SU-DHL-6 (cell line): ENCODE data around the gene CACUL1.

Experiments
- H2AFZ ChIP-seq: fragments of 200-600 bp; sonication (generic); 2 replicates; pipeline ENCODE4 v1.6.1; 2014; ENCODE audit warnings: low read depth, mild to moderate bottlenecking, moderate library complexity, mixed read lengths, antibody characterized with exemption, low read length; ENCODE audit not compliant: severe bottlenecking
- H3F3A ChIP-seq: fragments of 200-600 bp; shearing (Covaris generic); 2 replicates; pipeline ENCODE4 v1.6.0; 2016; ENCODE audit warnings: antibody characterized with exemption, mild to moderate bottlenecking; ENCODE audit not compliant: insufficient read depth
- H3K27ac ChIP-seq: fragments of 200-600 bp; sonication (generic); 2 replicates; pipeline ENCODE4 v1.5.1; 2016; ENCODE audit warnings: low read depth, mild to moderate bottlenecking, low read length, moderate library complexity, mixed read lengths
- H3K27me3 ChIP-seq: fragments of 200-600 bp; sonication (generic), shearing (Covaris generic); 2 replicates; pipeline ENCODE4 v1.6.0; 2014; ENCODE audit warnings: mild to moderate bottlenecking, low read length
- H3K36me3 ChIP-seq: fragments of 200-600 bp; sonication (generic); 2 replicates; pipeline ENCODE4 v1.6.1; 2014; ENCODE audit warnings: mild to moderate bottlenecking, low read length, mixed read lengths
- H3K4me2 ChIP-seq: fragments of 300-600, 200-600 bp; shearing (Covaris generic), sonication (generic); 2 replicates; pipeline ENCODE4 v1.6.0; 2014; ENCODE audit warnings: low read length, low read depth, mild to moderate bottlenecking; ENCODE audit not compliant: poor library complexity, severe bottlenecking
- H3K4me3 ChIP-seq: fragments of 200-600 bp; sonication (generic); 2 replicates; pipeline ENCODE4 v1.5.1; 2014; ENCODE audit warnings: antibody characterized with exemption, low read length, mild to moderate bottlenecking, mixed read lengths; ENCODE audit not compliant: insufficient read depth, poor library complexity, severe bottlenecking
- H3K79me2 ChIP-seq: fragments of 200-600 bp; sonication (generic); 2 replicates; pipeline ENCODE4 v1.6.1; 2014; ENCODE audit warnings: mild to moderate bottlenecking, low read length, moderate library complexity; ENCODE audit not compliant: insufficient read depth
- H3K9ac ChIP-seq: fragments of 200-600 bp; sonication (generic); 2 replicates; pipeline ENCODE4 v1.7.0; 2014; ENCODE audit warnings: mild to moderate bottlenecking, low read length
- H3K9me2 ChIP-seq: fragments of 200-600 bp; sonication (generic); replicated peaks from 2 replicates; pipeline ENCODE4 v1.6.1; 2014; ENCODE audit warnings: low read length; ENCODE audit not compliant: insufficient read depth
- H3K9me3 ChIP-seq: fragments of 200-600 bp; sonication (generic); 2 replicates; pipeline ENCODE4 v1.6.1; 2014; ENCODE audit warnings: low read length, mixed read lengths; ENCODE audit not compliant: insufficient read depth
- H4K20me1 ChIP-seq: fragments of 200-600 bp; sonication (generic); 2 replicates; pipeline ENCODE4 v1.6.1; 2014; ENCODE audit warnings: low read depth, mild to moderate bottlenecking, antibody characterized with exemption, low read length, moderate library complexity, mixed read lengths
- EZH2phosphoT487 ChIP-seq: fragments of 200-600 bp; sonication (generic), shearing (Covaris generic); conservative IDR thresholded peaks from 2 replicates; pipeline ENCODE4 v1.6.1; 2018; ENCODE audit warnings: mild to moderate bottlenecking, antibody characterized with exemption, low read length, moderate library complexity, mixed read lengths
- TF ChIP-seq, protein P1 (sequence below): fragments of 200-600 bp; sonication (generic); IDR thresholded peaks from one replicate; pipeline ENCODE4 v1.5.1; 2017; ENCODE audit warnings: antibody characterized with exemption, mild to moderate bottlenecking, low read length, moderate library complexity; ENCODE audit not compliant: insufficient read depth, poor library complexity, severe bottlenecking

Gene CACUL1

DNA sequence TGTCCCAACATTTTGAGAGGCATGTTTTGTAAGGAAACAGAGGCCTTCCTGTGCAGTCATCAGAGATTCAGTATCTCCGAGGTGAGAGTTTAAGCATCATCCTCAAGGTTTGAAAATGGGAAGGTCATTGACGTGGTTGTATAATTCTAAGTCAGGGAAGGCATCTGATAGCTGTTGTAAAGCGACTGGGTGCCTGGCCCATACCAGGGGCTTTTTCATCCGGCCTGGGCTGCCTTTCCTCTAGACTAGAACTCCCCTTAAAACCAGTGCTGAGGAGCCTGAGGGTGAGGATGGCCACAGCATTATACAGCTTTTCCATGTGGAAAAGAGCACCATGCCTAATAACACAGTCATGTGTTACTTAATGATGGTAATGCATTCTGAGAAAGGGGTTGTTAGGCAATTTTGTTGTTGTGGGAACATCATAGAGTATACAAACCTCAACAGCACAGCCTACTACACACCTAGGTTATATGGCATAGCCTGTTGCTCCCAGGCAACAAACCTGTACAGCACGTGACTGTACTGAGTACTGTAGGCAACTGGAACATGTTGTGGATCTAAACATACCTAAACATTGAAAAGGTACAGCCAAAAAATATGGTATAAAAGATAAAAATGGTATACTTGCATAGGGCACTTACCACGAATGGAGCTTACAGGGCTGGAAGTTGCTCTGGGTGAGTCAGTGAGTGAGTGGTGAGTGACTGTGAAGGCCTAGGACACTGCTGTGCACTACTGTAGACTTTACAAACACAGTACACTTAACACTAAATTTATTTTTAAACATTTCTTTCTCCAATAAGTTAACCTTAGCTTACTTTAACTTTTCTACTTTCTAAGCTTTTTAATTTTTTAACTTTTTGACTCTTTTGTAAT lies 13.5 kb upstream of the CACUL1 start:
- H3F3A ChIP-seq = no peaks in the 10 kb centered on the region
- H3K9me3 ChIP-seq = no peaks in the 10 kb centered on the region
- no peak overlapping the region for H2AFZ ChIP-seq
- no peak overlapping the region for H3K4me2 ChIP-seq
- no peak overlapping the region for H3K9ac ChIP-seq
- no peaks in the 10 kb centered on the region for H3K36me3 ChIP-seq
- no peaks in the 10 kb centered on the region for H4K20me1 ChIP-seq
- no peak overlapping the region for H3K27ac ChIP-seq
- no peaks in the 10 kb centered on the region for H3K79me2 ChIP-seq
- H3K9me2 ChIP-seq = no peaks in the 10 kb centered on the region
- H3K27me3 ChIP-seq = no peaks in the 10 kb centered on the region
- no peak overlapping the region for H3K4me3 ChIP-seq
- TF ChIP-seq EZH2phosphoT487 = no peak
- TF ChIP-seq, protein P1, sequence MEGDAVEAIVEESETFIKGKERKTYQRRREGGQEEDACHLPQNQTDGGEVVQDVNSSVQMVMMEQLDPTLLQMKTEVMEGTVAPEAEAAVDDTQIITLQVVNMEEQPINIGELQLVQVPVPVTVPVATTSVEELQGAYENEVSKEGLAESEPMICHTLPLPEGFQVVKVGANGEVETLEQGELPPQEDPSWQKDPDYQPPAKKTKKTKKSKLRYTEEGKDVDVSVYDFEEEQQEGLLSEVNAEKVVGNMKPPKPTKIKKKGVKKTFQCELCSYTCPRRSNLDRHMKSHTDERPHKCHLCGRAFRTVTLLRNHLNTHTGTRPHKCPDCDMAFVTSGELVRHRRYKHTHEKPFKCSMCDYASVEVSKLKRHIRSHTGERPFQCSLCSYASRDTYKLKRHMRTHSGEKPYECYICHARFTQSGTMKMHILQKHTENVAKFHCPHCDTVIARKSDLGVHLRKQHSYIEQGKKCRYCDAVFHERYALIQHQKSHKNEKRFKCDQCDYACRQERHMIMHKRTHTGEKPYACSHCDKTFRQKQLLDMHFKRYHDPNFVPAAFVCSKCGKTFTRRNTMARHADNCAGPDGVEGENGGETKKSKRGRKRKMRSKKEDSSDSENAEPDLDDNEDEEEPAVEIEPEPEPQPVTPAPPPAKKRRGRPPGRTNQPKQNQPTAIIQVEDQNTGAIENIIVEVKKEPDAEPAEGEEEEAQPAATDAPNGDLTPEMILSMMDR = no peak

DNA sequence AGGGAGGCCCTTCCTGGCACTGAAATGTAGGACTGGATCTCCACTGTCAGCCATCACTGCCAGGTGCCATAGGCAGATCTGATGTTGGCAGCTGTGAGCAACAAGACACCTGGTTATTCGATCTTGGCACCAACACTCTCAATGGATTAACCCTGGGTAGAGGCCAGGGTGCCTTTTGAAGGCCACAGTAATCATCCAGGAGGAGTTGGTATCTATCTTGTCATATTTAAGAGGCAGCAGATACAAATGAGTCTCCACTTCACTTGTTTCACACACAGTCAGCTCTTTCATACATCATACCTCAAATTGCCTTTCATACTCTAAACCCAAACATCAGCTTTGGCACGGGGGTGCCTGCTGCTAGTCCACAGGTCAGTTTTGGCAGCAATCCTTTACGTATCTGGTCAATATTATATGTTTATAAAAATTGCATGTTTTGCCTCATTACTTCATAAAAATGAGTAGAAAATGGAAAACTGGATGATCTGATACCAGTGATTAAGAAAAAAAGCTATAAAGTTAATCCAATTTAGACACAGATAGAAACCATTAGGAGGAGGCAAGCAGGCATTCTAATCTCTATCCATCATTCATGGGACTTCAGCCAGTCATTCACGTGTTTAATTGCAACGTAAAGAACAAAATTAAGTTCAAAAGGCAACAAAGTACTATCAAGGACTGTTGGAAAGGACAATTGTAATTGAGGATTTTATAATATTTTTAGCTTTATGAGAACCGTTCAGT lies 12.7 kb upstream of the CACUL1 start:
- H4K20me1 ChIP-seq = no peaks in the 10 kb centered on the region
- H3F3A ChIP-seq = no peaks in the 10 kb centered on the region
- H3K9me2 ChIP-seq = no peaks in the 10 kb centered on the region
- H3K9ac ChIP-seq = no peak overlapping the region
- TF ChIP-seq, protein P1 = no peak
- no peak for TF ChIP-seq EZH2phosphoT487
- no peaks in the 10 kb centered on the region for H3K36me3 ChIP-seq
- no peak overlapping the region for H3K27ac ChIP-seq
- H3K9me3 ChIP-seq = no peaks in the 10 kb centered on the region
- no peak overlapping the region for H3K4me2 ChIP-seq
- no peaks in the 10 kb centered on the region for H3K79me2 ChIP-seq
- no peaks in the 10 kb centered on the region for H3K27me3 ChIP-seq
- no peak overlapping the region for H3K4me3 ChIP-seq
- no peak overlapping the region for H2AFZ ChIP-seq

DNA sequence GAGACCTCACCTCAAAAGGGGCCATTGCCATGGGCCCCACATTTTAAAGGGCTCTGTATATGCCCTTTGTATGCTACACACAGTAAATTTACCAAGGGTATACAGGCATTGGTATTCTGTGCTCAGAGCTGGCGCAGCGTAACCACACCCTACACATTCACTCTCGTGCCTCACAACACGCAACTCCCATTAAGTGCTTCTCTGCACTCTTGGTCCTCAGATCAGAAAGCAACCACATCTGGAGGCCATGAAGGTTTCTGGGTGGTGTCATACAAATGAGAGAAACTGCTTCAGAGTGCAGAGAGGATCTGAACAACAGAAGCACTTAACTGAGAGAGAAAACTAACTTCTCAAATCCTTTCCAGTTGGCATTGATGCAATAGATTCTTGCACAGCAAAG lies 9.4 kb upstream of the CACUL1 start:
- Histone ChIP-seq H3K4me3 (no peak overlapping the region), H3F3A (no peaks in the 10 kb centered on the region), H3K27ac (no peak overlapping the region), H2AFZ (no peak overlapping the region), H3K4me2 (no peak overlapping the region), H3K79me2 (no peaks in the 10 kb centered on the region), H3K36me3 (no peaks in the 10 kb centered on the region), H3K27me3 (no peaks in the 10 kb centered on the region), H4K20me1 (no peaks in the 10 kb centered on the region), H3K9ac (no peak overlapping the region), H3K9me3 (no peaks in the 10 kb centered on the region), H3K9me2 (no peaks in the 10 kb centered on the region)
- TF ChIP-seq, protein P1 = no peak
- TF ChIP-seq EZH2phosphoT487 = no peak
